NCI-H524 treated with DMSO at 0.1 percent for 48 hours (cell line): Measurements from ENCODE around the gene PLEKHG4.

Experiments used
- DNase-seq: peaks from one replicate; lab custom pipeline; 2025; lab: John Stamatoyannopoulos, UW

PLEKHG4 gene

GRCh38 chr16:67284699-67285646 lies 5.6 kb downstream of the PLEKHG4 start:
- no peak for DNase-seq

GRCh38 chr16:67286441-67287235 lies 7.3 kb downstream of the PLEKHG4 start:
- DNase-seq: no peak

DNA sequence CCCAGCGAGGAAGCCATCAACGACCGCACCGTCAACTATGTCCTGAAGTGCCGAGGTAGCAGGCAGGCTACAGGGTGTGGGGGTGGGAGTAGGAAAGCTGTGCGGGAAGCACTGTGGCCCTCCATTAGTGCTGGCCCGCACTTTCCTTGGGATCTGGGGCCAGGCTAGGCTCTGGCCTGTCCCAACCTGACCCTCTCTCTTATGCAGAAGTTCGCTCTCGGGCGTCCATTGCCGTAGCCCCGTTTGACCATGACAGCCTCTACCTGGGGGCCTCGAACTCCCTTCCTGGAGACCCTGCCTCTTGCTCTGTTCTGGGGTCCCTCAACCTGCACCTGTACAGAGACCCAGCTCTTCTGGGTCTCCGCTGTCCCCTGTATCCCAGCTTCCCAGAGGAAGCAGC lies 8.6 kb downstream of the PLEKHG4 start:
- no peak for DNase-seq

DNA sequence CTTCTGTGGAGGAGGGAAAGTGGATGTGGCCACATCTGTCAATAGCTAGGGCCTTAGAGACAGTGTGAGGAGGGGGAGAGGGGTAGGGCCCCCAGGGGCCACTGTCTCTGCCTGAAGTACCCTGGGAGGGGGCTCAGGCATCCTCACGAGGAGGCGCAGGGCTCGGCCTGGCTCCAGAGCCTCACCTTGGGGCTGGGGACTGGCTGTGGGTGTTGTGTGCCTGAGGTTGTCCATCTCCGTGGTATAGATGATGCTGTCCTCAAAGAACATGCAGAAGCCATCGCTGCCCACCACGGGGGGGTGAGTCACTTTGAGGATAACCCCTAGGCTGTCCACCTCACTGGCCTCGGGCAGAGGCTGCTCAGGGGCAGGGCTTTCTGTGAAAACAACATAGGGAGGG lies 12.1 kb downstream of the PLEKHG4 start:
- DNase-seq: no peak

- DNase-seq: no peak
These were observed 14.9 kb downstream of the PLEKHG4 start for GRCh38 chr16:67294171-67294757.

GRCh38 chr16:67294938-67295361 lies 15.6 kb downstream of the PLEKHG4 start:
- no peak for DNase-seq

GRCh38 chr16:67296420-67296819 lies 17.1 kb downstream of the PLEKHG4 start:
- no peak for DNase-seq

- no peak for DNase-seq
These were observed 18.9 kb downstream of the PLEKHG4 start for GRCh38 chr16:67298277-67298676.

GRCh38 chr16:67299269-67299668 lies 19.9 kb downstream of the PLEKHG4 start:
- no peak for DNase-seq

GRCh38 chr16:67301080-67301782 lies 21.9 kb downstream of the PLEKHG4 start:
- no peak for DNase-seq

- no peak for DNase-seq
These were observed 22.7 kb downstream of the PLEKHG4 start for GRCh38 chr16:67302076-67302475.

GRCh38 chr16:67302970-67303369 lies 23.6 kb downstream of the PLEKHG4 start:
- no peak for DNase-seq

DNA sequence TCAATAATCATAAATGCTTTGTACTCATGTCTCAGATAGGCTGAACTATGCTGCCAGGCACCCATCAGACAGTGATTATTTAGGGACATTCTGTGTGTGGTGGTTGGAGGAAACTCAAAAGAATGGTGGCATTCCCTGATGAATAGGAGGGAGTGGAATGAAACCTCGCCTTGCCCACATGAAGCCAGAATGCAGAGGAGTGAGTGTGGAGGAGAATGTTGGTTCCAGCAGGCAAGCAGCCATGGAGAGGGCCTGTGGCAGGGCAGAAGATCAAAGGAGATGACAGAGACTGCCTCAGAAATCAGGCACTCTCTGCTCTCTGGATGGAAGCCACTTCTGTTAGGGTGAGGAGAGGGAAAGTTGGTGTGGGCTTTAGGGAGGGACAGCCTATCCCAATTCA lies 24.7 kb downstream of the PLEKHG4 start:
- no peak for DNase-seq

- no peak for DNase-seq
These were observed 26.1 kb downstream of the PLEKHG4 start for GRCh38 chr16:67305216-67306071.

DNA sequence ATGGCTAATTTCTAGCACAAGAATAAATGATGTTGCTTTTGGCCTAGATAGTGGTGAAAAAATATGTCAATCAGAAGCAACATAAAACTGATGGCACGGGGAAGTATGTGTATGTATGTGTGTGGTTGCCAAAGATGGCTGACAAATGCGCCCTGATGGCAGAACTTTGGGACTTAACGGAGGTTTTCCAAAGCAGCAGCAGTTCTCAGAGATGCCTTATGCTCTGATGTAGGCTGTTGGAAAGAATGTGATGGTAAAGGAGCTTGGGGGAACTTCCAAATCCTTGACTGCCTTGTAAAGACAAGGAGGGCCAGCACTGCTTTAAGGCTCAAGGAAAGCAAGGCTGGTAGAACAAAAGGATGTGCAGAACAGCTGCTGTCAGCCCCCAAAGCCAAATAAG lies 31.2 kb downstream of the PLEKHG4 start:
- DNase-seq: no peak

GRCh38 chr16:67311607-67312488 lies 32.5 kb downstream of the PLEKHG4 start:
- DNase-seq: no peak

GRCh38 chr16:67312719-67313118 lies 33.4 kb downstream of the PLEKHG4 start:
- DNase-seq: no peak

DNA sequence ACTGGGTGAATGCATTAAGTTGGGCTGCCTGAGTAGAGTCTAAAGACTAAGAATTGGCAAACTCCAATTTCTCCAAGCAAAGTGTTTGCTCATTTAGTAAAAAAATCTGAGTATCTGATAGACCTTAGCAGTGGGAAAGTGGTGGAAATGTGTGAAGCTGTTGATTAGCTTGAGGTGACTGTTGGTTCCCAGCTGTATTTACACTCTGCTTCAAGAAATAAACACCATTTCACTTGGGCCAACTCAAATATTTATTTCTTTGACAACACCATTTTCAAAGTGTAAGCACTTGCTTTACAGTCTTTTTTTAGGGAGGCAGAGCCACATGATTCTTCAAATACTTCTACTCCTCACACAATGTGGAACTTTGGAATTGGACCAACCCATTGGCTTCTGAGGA lies 38.5 kb downstream of the PLEKHG4 start:
- no peak for DNase-seq

DNA sequence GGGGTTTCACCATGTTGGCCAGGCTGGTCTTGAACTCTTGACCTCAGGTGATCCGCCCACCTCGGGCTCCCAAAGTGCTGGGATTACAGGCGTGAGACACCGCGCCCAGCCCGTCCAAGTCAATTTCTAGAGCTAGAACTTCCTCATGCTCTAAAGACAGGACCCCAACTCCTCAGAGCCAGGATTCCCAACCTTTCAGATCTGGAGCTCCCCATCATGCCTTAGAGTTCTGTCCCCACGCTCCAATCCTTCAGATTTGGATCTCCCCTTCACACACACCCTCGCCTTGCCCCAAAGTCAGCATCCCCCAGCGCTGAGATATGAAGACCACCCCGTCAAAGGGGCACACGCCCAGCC lies 46.8 kb downstream of the PLEKHG4 start:
- no peak for DNase-seq
